HEK293 (cell line): ENCODE measurements around the gene CDC40.

Experiments
- BCL11B ChIP-seq: fragments of 450-650 bp; formaldehyde crosslinking; IDR thresholded peaks from 2 replicates; pipeline ENCODE4 v1.5.1; 2016; ENCODE audit warnings: low read depth, missing biosample characterization, missing genetic modification characterization
- BCL6B ChIP-seq: fragments of 450-650 bp; formaldehyde crosslinking; IDR thresholded peaks from 2 replicates; pipeline ENCODE4 v1.5.1; 2017; ENCODE audit warnings: missing biosample characterization, missing genetic modification characterization
- GLI2 ChIP-seq: fragments of 450-650 bp; formaldehyde crosslinking; IDR thresholded peaks from 2 replicates; pipeline ENCODE4; 2017; ENCODE audit warnings: missing biosample characterization, missing genetic modification characterization, low read depth, borderline replicate concordance
- KLF7 ChIP-seq: fragments of 450-650 bp; formaldehyde crosslinking; IDR thresholded peaks from 2 replicates; pipeline ENCODE4 v1.5.1; 2016; ENCODE audit warnings: missing biosample characterization, missing genetic modification characterization, borderline replicate concordance
- KLF8 ChIP-seq: fragments of 450-650 bp; formaldehyde crosslinking; IDR thresholded peaks from 2 replicates; pipeline ENCODE4 v1.5.1; 2016; ENCODE audit warnings: missing biosample characterization, missing genetic modification characterization
- MEIS1 ChIP-seq: sonication (generic); formaldehyde crosslinking; IDR thresholded peaks from 2 replicates; pipeline ENCODE4 v1.8.1; 2022; ENCODE audit warnings: missing genetic modification reagents, mild to moderate bottlenecking, borderline replicate concordance
- PRDM10 ChIP-seq: fragments of 450-650 bp; formaldehyde crosslinking; IDR thresholded peaks from 2 replicates; pipeline ENCODE4 v1.5.1; 2016; ENCODE audit warnings: missing biosample characterization, missing genetic modification characterization
- RBAK ChIP-seq: fragments of 450-650 bp; formaldehyde crosslinking; IDR thresholded peaks from 2 replicates; pipeline ENCODE4 v1.5.1; 2016; ENCODE audit warnings: missing biosample characterization, missing genetic modification characterization
- SCRT1 ChIP-seq: fragments of 450-650 bp; formaldehyde crosslinking; IDR thresholded peaks from 2 replicates; pipeline ENCODE4 v1.5.1; 2016; ENCODE audit warnings: missing biosample characterization, missing genetic modification characterization, borderline replicate concordance
- SP3 ChIP-seq: fragments of 450-650 bp; formaldehyde crosslinking; IDR thresholded peaks from 2 replicates; pipeline ENCODE4 v1.5.1; 2016; ENCODE audit warnings: missing biosample characterization, missing genetic modification characterization
- ZBTB17 ChIP-seq: fragments of 450-650 bp; formaldehyde crosslinking; IDR thresholded peaks from 2 replicates; pipeline ENCODE4 v1.5.1; 2016; ENCODE audit warnings: missing biosample characterization, missing genetic modification characterization
- ZBTB21 ChIP-seq: fragments of 450-650 bp; formaldehyde crosslinking; IDR thresholded peaks from 2 replicates; pipeline ENCODE4 v1.5.1; 2017; ENCODE audit warnings: missing biosample characterization, missing genetic modification characterization
- ZNF112 ChIP-seq: fragments of 450-650 bp; formaldehyde crosslinking; IDR thresholded peaks from 2 replicates; pipeline ENCODE4 v1.5.0; 2017; ENCODE audit warnings: missing biosample characterization, missing genetic modification characterization
- ZNF121 ChIP-seq: fragments of 450-650 bp; formaldehyde crosslinking; IDR thresholded peaks from 2 replicates; pipeline ENCODE4 v1.5.1; 2016; ENCODE audit warnings: missing biosample characterization, missing genetic modification characterization
- ZNF18 ChIP-seq: fragments of 450-650 bp; formaldehyde crosslinking; IDR thresholded peaks from 2 replicates; pipeline ENCODE4 v1.5.1; 2016; ENCODE audit warnings: missing biosample characterization, missing genetic modification characterization
- ZNF239 ChIP-seq: fragments of 450-650 bp; formaldehyde crosslinking; IDR thresholded peaks from 2 replicates; pipeline ENCODE4 v1.5.1; 2016; ENCODE audit warnings: missing biosample characterization, missing genetic modification characterization
- ZNF311 ChIP-seq: fragments of 450-650 bp; formaldehyde crosslinking; IDR thresholded peaks from 2 replicates; pipeline ENCODE4 v1.5.1; 2017; ENCODE audit warnings: missing biosample characterization, missing genetic modification characterization, borderline replicate concordance
- ZNF324 ChIP-seq: fragments of 450-650 bp; formaldehyde crosslinking; IDR thresholded peaks from 2 replicates; pipeline ENCODE4 v1.5.1; 2016; ENCODE audit warnings: missing biosample characterization, missing genetic modification characterization
- ZNF341 ChIP-seq: fragments of 450-650 bp; formaldehyde crosslinking; IDR thresholded peaks from 2 replicates; pipeline ENCODE4; 2016; ENCODE audit warnings: low read depth, missing biosample characterization, missing genetic modification characterization
- ZNF354C ChIP-seq: fragments of 450-650 bp; formaldehyde crosslinking; IDR thresholded peaks from 2 replicates; pipeline ENCODE4 v1.5.1; 2016; ENCODE audit warnings: missing biosample characterization, missing genetic modification characterization, low read depth, borderline replicate concordance
- ZNF398 ChIP-seq: fragments of 450-650 bp; formaldehyde crosslinking; IDR thresholded peaks from 2 replicates; pipeline ENCODE4 v1.5.1; 2017; ENCODE audit warnings: missing biosample characterization, missing genetic modification characterization
- ZNF473 ChIP-seq: fragments of 450-650 bp; formaldehyde crosslinking; IDR thresholded peaks from 2 replicates; pipeline ENCODE4 v1.5.1; 2017; ENCODE audit warnings: missing biosample characterization, missing genetic modification characterization
- ZNF544 ChIP-seq: fragments of 450-650 bp; formaldehyde crosslinking; IDR thresholded peaks from 2 replicates; pipeline ENCODE4 v1.5.0; 2017; ENCODE audit warnings: missing biosample characterization, missing genetic modification characterization
- ZNF561 ChIP-seq: fragments of 450-650 bp; IDR thresholded peaks from 2 replicates; pipeline ENCODE4 v1.5.1; 2018; ENCODE audit warnings: missing biosample characterization, missing genetic modification characterization, borderline replicate concordance
- ZNF571 ChIP-seq: fragments of 450-650 bp; formaldehyde crosslinking; IDR thresholded peaks from 2 replicates; pipeline ENCODE4 v1.5.0; 2017; ENCODE audit warnings: missing biosample characterization, missing genetic modification characterization
- ZNF580 ChIP-seq: fragments of 450-650 bp; formaldehyde crosslinking; IDR thresholded peaks from 2 replicates; pipeline ENCODE4 v1.5.1; 2016; ENCODE audit warnings: missing biosample characterization, missing genetic modification characterization
- ZNF600 ChIP-seq: fragments of 450-650 bp; formaldehyde crosslinking; IDR thresholded peaks from 2 replicates; pipeline ENCODE4 v1.5.1; 2016; ENCODE audit warnings: missing biosample characterization, missing genetic modification characterization
- ZNF610 ChIP-seq: fragments of 450-650 bp; formaldehyde crosslinking; IDR thresholded peaks from 2 replicates; pipeline ENCODE4 v1.5.1; 2016; ENCODE audit warnings: missing biosample characterization, missing genetic modification characterization, borderline replicate concordance
- ZNF660 ChIP-seq: fragments of 450-650 bp; IDR thresholded peaks from 2 replicates; pipeline ENCODE4 v1.5.1; 2018; ENCODE audit warnings: missing biosample characterization, mild to moderate bottlenecking, missing genetic modification characterization
- ZNF777 ChIP-seq: fragments of 450-650 bp; formaldehyde crosslinking; IDR thresholded peaks from 2 replicates; pipeline ENCODE4 v1.5.1; 2017; ENCODE audit warnings: missing biosample characterization, missing genetic modification characterization, borderline replicate concordance
- ZSCAN4 ChIP-seq: fragments of 450-650 bp; formaldehyde crosslinking; IDR thresholded peaks from 2 replicates; pipeline ENCODE4 v1.5.1; 2017; ENCODE audit warnings: missing biosample characterization, missing genetic modification characterization

The CDC40 gene

GRCh38 chr6:110180228-110181008 is at the start of gene CDC40 (continued):
- TF ChIP-seq PRDM10 (no peak), ZNF777 (tag by site-specific recombination) (no peak), ZNF600 (tag by site-specific recombination) (peak; percentile 95), ZNF398 (no peak), ZNF660 (tag by site-specific recombination) (peak; percentile 56), ZNF18 (tag by site-specific recombination) (no peak), ZNF610 (no peak), MEIS1 (CRISPR knock-in tag) (no peak), GLI2 (tag by site-specific recombination) (no peak), ZNF571 (tag by site-specific recombination) (no peak), BCL11B (tag by site-specific recombination) (no peak), SP3 (tag by site-specific recombination) (no peak), KLF8 (no peak), ZNF112 (tag by site-specific recombination) (no peak), ZNF473 (tag by site-specific recombination) (no peak), ZSCAN4 (tag by site-specific recombination) (no peak), ZNF580 (tag by site-specific recombination) (peak; percentile 63; the same call in 1 of the 2 replicates), ZNF311 (no peak), SCRT1 (tag by site-specific recombination) (no peak), ZNF239 (tag by site-specific recombination) (no peak), ZNF121 (no peak), ZNF354C (tag by site-specific recombination) (no peak), ZBTB17 (tag by site-specific recombination) (0 out of 2 replicates have a peak, but pooled peaks have one; percentile 1), ZNF544 (tag by site-specific recombination) (no peak), BCL6B (tag by site-specific recombination) (no peak), RBAK (tag by site-specific recombination) (no peak), KLF7 (tag by site-specific recombination) (no peak), ZNF341 (tag by site-specific recombination) (no peak), ZNF324 (tag by site-specific recombination) (no peak), ZNF561 (0 out of 2 replicates have a peak, but pooled peaks have one; percentile 19), ZBTB21 (no peak; the same call in 1 of the 2 replicates)
